Subcutaneous adipose tissue (tissue), 4 donors: ENCODE results near the gene PRM2. TPM values are rescaled to one million over a fixed set of nuclear protein-coding genes. Genes with fewer than 3 reads are reported as not detected.

Experiments
- CTCF ChIP-seq: fragments of 450-650 bp; IDR thresholded peaks from one replicate; pipeline ENCODE4 v1.5.1; 2016; ENCODE audit warnings: low read depth, mild to moderate bottlenecking, control low read depth, antibody characterized with exemption, moderate library complexity
- small RNA-seq: library from RNA; depleted of rRNA; stranded (forward); fragments of <200 nt; gene quantifications from one replicate; pipeline ENCODE3, GENCODE V24; 2016
- total RNA-seq, 4 donors: library from RNA; depleted of rRNA; stranded (reverse); fragments of >200 nt; gene quantifications; one replicate each; pipeline ENCODE4 v1.1.0, GENCODE V29; 2016

The PRM2 gene
- total RNA-seq, 4 donors from 2014 or later, result not detected

DNA sequence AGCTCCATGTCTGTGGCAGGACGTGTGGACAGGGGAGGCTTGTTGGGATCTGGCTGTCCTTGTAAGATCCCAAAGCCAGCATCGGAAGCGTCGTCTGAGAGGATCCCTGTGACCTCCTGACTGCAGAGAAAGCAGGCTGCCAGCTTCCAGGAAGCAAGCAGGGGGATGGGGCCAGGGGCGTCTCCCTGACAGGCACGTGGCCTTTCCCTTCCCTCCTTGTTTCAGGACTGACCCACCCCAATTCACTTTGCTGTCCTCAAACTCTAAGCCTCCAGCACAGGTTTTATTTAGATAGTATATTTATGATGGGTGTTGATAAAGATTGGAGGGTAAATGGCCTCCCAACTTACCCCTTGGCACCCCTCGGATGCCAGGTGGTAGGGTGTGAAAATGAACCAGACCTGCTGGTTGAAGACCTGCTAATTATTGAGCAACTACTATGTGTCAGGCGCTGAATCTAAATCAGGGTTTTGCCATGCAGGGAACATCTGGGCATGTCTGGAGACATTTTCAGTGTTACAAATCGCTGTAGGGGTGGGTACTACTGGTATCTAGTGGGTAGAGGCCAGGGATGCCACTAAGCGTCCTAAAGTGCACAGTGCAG, 44.8 kb downstream of the PRM2 start:
- TF ChIP-seq CTCF, result no peak

- no peak for TF ChIP-seq CTCF
These were observed 46.4 kb downstream of the PRM2 start for GRCh38 chr16:11229906-11230305.

DNA sequence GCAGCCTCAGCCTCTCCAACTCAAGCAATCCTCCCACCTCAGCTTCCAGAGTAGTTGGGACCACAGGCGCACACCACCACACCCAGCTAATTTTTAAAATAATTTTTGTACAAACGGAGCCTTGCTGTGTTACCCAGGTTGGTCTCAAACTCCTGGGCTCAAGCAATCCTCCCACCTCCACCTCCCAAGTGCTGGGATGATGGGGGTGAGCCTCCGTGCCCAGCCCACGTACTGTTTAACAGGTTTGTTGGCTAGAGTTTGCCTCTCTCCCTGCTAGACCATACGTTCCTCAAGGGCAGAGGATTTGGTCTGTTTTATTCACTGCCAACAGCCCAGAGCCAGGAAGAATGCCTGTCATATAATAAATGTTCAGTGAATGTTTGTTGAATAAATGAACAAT, 46.8 kb downstream of the PRM2 start:
- TF ChIP-seq CTCF, result no peak

- no peak for TF ChIP-seq CTCF
These were observed 50.4 kb downstream of the PRM2 start for GRCh38 chr16:11225677-11226549.

Small RNA genes within 50 kb of the gene (small RNA-seq; reads per million reads assigned to genes)
- gene MIR548H2 (not detected), gene RF00019 (0.49 reads per million), gene RF00554 (not detected)

Other genes with a start within 250 kb of the PRM2 start
- 10 to 100 TPM in 3 of 4 donors, 1 to 10 TPM in 1; 5.3 to 16.3 (median 11.1) TPM for gene SOCS1, start 20.3 kb downstream of the PRM2 start, total RNA-seq
- not detected for gene TNP2, start 7.2 kb downstream of the PRM2 start, total RNA-seq
- gene PRM3, start 2.9 kb downstream of the PRM2 start, total RNA-seq, result not detected
- not detected for gene PRM1, start 4.8 kb upstream of the PRM2 start, total RNA-seq
- gene RMI2, start 69.0 kb upstream of the PRM2 start, total RNA-seq, result 1 to 10 TPM in 1 of 4 donors, under 1 TPM in 2, not detected in 1; 0.34 to 1.9 (median 0.66) TPM